DND-41 (cell line): ENCODE measurements around the gene MESP2.

ENCODE experiments used
- CTCF ChIP-seq: IDR thresholded peaks from 2 replicates; pipeline ENCODE4 v1.5.1; 2012; ENCODE audit warnings: borderline replicate concordance, low read length, moderate library complexity, mild to moderate bottlenecking; ENCODE audit not compliant: poor library complexity, severe bottlenecking; ENCODE audit errors: extremely low read depth
- EZH2 ChIP-seq: IDR thresholded peaks from 3 replicates; pipeline ENCODE4 v1.6.1; 2012; ENCODE audit warnings: borderline replicate concordance, low read depth, mild to moderate bottlenecking, moderate library complexity, low read length, inconsistent platforms; ENCODE audit not compliant: severe bottlenecking

- TF ChIP-seq CTCF, result no peak
- no peak for TF ChIP-seq EZH2
These were observed 1.6 kb upstream of the MESP2 start for GRCh38 chr15:89774492-89774891.
